AG04449 (cell line): ENCODE data around the gene SLC7A4.

ENCODE experiments used
- CTCF ChIA-PET: fragments of 350-600 bp; formaldehyde crosslinking; extraction: SDS; loops from one replicate; lab custom pipeline; 2021; ENCODE audit warnings: antibody characterized with exemption; lab: Yijun Ruan, JAX
- POLR2A ChIA-PET: fragments of 400-600, 350-600 bp; formaldehyde crosslinking; extraction: SDS; loops from one replicate; lab custom pipeline; 2020; ENCODE audit warnings: antibody characterized with exemption, inconsistent platforms; lab: Yijun Ruan, JAX
- DNase-seq: peaks from one replicate; pipeline ENCODE4 v3.0.0-alpha.2; 2010; ENCODE audit warnings: low read depth, low spot score
- H3K4me3 ChIP-seq: 2 replicates; pipeline ENCODE4 v1.5.1; 2011; ENCODE audit warnings: low read depth, mild to moderate bottlenecking, control low read depth, low read length
- TF ChIP-seq, protein P1 (sequence below): IDR thresholded peaks from one replicate; pipeline ENCODE4 v1.5.1; 2011; ENCODE audit warnings: mild to moderate bottlenecking, moderate library complexity, low read length, control low read depth, inconsistent platforms; ENCODE audit not compliant: insufficient read depth; ENCODE audit errors: missing control alignments

Gene SLC7A4

GRCh38 chr22:21032868-21033688 lies 717 bp upstream of the SLC7A4 start:
- CTCF ChIA-PET: interaction anchor here (0.6 to 0.9 kb wide), 2 partner anchors 15 to 915 kb away, joined by 3 read pairs; no protein-coding TSS in a partner anchor
- no peak for DNase-seq
- TF ChIP-seq, protein P1, sequence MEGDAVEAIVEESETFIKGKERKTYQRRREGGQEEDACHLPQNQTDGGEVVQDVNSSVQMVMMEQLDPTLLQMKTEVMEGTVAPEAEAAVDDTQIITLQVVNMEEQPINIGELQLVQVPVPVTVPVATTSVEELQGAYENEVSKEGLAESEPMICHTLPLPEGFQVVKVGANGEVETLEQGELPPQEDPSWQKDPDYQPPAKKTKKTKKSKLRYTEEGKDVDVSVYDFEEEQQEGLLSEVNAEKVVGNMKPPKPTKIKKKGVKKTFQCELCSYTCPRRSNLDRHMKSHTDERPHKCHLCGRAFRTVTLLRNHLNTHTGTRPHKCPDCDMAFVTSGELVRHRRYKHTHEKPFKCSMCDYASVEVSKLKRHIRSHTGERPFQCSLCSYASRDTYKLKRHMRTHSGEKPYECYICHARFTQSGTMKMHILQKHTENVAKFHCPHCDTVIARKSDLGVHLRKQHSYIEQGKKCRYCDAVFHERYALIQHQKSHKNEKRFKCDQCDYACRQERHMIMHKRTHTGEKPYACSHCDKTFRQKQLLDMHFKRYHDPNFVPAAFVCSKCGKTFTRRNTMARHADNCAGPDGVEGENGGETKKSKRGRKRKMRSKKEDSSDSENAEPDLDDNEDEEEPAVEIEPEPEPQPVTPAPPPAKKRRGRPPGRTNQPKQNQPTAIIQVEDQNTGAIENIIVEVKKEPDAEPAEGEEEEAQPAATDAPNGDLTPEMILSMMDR: no peak
- POLR2A ChIA-PET: no interaction called here
- no peak overlapping the region for H3K4me3 ChIP-seq

- ChIA-PET POLR2A (no interaction called here), CTCF (no interaction called here)
- H3K4me3 ChIP-seq: no peak overlapping the region
- no peak for DNase-seq
- TF ChIP-seq, protein P1: no peak
Measured at GRCh38 chr22:21031545-21032036, 770 bp downstream of the SLC7A4 start.

DNA sequence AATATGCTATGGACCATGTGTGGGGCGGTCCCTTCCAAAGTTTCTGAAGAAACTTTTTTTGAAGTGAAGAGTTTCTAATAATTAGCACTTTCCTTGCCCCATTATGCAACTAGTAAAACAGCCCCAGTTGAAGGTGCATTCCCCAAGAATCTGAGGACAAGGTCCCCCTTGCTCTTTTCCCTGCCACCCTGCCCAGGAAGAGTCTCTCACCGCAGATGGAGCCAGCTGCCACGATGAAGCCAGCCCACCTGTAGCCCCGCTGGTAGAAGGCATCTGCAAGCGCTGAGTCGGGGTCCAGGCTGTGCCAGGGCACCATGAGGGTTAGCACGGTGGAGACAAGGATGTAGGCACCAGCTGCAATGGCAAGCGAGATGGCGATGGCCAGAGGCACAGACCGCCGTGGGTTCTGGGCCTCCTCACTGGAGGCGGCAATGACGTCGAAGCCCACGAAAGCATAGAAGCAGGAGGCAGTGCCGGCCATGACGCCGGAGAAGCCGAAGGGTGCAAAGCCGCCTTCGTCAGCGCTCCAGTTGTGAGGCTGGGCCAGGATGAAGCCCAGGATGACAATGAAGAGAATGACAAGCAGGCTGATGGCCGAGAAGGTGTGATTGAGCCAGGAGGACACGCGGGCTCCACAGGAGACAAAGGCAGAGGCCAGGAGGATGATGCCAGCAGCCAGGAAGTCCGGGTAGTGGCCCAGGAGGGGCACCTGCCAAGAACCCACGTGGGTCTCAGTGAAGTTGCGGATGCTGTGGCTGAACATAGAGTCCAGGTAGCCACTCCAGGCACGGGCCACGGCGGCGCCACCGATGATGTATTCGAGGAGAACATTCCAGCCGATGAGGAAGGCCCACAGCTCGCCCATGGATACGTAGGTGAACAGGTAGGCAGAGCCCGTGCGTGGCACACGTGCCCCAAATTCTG lies 1.5 kb downstream of the SLC7A4 start:
- ChIA-PET POLR2A (no interaction called here), CTCF (interaction anchor here (1.4 kb wide), 1 partner anchor 71 kb away, joined by 4 read pairs; no protein-coding TSS in a partner anchor)
- TF ChIP-seq, protein P1: no peak
- no peak for DNase-seq
- H3K4me3 ChIP-seq: no peak overlapping the region

DNA sequence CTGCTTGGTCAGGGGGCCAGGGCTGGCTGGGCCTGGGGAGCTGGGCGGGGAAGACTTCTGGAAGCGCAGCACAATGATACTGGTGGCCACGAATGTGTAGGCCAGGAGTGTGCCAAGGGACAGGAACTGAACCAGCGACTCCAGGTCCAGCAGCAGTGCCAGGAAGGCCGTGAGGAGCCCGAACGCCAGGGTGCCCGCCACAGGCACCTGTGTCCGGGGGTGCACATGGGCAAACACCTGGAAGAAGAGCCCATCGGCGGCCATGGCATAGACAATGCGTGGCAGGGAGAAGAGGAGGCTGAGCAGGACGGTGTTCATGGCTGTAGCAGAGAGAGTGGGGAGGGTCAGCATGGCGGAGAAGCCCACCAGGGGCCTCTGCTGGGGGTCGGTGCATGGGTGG lies 2.3 kb downstream of the SLC7A4 start:
- ChIA-PET POLR2A (no interaction called here), CTCF (interaction anchor here (1.4 kb wide), 1 partner anchor 72 kb away, joined by 4 read pairs; no protein-coding TSS in a partner anchor)
- TF ChIP-seq, protein P1: no peak

GRCh38 chr22:21029486-21030025 lies 2.8 kb downstream of the SLC7A4 start:
- TF ChIP-seq, protein P1: no peak
- CTCF ChIA-PET: interaction anchor here (0.5 to 1.4 kb wide), 2 partner anchors 73 to 111 kb away, joined by 3 to 4 read pairs; no protein-coding TSS in a partner anchor
- no peak for DNase-seq
- POLR2A ChIA-PET: no interaction called here
- H3K4me3 ChIP-seq: no peak overlapping the region

More for the DNA sequence above, 2.3 kb downstream of the SLC7A4 start:
- DNase-seq: no peak
- H3K4me3 ChIP-seq: no peak overlapping the region
